Measurements from ENCODE around the gene SH2D3A.

DNA sequence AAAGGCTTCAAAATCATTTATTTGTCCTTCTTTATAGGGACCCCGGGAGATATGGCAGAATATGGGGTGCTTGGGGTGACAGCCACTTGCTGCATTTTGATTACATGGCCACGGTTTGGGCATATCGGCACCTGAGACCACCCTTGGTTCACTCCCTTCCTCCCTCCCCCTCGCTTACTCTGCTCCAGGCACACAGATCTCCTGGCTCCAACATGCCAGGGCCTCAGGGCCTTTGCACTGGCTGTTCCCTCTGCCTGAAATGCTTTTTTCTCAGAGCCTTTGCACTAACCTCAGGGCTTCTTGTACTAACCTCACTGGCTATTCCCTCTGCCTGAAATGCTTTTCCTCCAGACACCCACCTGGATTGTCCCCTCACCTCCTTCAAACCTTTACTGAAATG, 29.0 kb upstream of the SH2D3A start:
- TF ChIP-seq, protein P1, sequence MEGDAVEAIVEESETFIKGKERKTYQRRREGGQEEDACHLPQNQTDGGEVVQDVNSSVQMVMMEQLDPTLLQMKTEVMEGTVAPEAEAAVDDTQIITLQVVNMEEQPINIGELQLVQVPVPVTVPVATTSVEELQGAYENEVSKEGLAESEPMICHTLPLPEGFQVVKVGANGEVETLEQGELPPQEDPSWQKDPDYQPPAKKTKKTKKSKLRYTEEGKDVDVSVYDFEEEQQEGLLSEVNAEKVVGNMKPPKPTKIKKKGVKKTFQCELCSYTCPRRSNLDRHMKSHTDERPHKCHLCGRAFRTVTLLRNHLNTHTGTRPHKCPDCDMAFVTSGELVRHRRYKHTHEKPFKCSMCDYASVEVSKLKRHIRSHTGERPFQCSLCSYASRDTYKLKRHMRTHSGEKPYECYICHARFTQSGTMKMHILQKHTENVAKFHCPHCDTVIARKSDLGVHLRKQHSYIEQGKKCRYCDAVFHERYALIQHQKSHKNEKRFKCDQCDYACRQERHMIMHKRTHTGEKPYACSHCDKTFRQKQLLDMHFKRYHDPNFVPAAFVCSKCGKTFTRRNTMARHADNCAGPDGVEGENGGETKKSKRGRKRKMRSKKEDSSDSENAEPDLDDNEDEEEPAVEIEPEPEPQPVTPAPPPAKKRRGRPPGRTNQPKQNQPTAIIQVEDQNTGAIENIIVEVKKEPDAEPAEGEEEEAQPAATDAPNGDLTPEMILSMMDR (IDR thresholded peaks at IDR 0.05), result no peak
- TF ChIP-seq, protein P2, sequence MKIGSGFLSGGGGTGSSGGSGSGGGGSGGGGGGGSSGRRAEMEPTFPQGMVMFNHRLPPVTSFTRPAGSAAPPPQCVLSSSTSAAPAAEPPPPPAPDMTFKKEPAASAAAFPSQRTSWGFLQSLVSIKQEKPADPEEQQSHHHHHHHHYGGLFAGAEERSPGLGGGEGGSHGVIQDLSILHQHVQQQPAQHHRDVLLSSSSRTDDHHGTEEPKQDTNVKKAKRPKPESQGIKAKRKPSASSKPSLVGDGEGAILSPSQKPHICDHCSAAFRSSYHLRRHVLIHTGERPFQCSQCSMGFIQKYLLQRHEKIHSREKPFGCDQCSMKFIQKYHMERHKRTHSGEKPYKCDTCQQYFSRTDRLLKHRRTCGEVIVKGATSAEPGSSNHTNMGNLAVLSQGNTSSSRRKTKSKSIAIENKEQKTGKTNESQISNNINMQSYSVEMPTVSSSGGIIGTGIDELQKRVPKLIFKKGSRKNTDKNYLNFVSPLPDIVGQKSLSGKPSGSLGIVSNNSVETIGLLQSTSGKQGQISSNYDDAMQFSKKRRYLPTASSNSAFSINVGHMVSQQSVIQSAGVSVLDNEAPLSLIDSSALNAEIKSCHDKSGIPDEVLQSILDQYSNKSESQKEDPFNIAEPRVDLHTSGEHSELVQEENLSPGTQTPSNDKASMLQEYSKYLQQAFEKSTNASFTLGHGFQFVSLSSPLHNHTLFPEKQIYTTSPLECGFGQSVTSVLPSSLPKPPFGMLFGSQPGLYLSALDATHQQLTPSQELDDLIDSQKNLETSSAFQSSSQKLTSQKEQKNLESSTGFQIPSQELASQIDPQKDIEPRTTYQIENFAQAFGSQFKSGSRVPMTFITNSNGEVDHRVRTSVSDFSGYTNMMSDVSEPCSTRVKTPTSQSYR (CRISPR knock-in tag; IDR thresholded peaks at IDR 0.05), result no peak
- TF ChIP-seq FOXJ3 (CRISPR knock-in tag; IDR thresholded peaks at IDR 0.05; ENCODE audit: borderline replicate concordance) (no peak), ZNF317 (CRISPR knock-in tag; IDR thresholded peaks at IDR 0.05; ENCODE audit: borderline replicate concordance, low read depth) (no peak), SMAD3 (CRISPR knock-in tag; IDR thresholded peaks at IDR 0.05; ENCODE audit: borderline replicate concordance) (no peak), FOXP1 (CRISPR knock-in tag; IDR thresholded peaks at IDR 0.05; ENCODE audit: borderline replicate concordance) (no peak), KAT7 (CRISPR knock-in tag; IDR thresholded peaks at IDR 0.05; ENCODE audit: borderline replicate concordance) (no peak), RORB (CRISPR knock-in tag; IDR thresholded peaks at IDR 0.05) (no peak)
- TF ChIP-seq, protein P3, sequence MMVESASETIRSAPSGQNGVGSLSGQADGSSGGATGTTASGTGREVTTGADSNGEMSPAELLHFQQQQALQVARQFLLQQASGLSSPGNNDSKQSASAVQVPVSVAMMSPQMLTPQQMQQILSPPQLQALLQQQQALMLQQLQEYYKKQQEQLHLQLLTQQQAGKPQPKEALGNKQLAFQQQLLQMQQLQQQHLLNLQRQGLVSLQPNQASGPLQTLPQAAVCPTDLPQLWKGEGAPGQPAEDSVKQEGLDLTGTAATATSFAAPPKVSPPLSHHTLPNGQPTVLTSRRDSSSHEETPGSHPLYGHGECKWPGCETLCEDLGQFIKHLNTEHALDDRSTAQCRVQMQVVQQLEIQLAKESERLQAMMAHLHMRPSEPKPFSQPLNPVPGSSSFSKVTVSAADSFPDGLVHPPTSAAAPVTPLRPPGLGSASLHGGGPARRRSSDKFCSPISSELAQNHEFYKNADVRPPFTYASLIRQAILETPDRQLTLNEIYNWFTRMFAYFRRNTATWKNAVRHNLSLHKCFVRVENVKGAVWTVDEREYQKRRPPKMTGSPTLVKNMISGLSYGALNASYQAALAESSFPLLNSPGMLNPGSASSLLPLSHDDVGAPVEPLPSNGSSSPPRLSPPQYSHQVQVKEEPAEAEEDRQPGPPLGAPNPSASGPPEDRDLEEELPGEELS (CRISPR knock-in tag; IDR thresholded peaks at IDR 0.05), result no peak
